NCI-H226 (cell line): ENCODE data around the gene ICOS.
A peak's percentile ranks its signal among the peaks of the same experiment; 100 is the strongest.
"Not testable (repeated sequence)": the region's sequence is repeated elsewhere in the genome, so short reads cannot be mapped to it uniquely, and the experiment has no call there.

ENCODE experiments used
- DNase-seq: peaks from one replicate; pipeline ENCODE4 v3.0.0-alpha.2; 2015

Gene ICOS

DNA sequence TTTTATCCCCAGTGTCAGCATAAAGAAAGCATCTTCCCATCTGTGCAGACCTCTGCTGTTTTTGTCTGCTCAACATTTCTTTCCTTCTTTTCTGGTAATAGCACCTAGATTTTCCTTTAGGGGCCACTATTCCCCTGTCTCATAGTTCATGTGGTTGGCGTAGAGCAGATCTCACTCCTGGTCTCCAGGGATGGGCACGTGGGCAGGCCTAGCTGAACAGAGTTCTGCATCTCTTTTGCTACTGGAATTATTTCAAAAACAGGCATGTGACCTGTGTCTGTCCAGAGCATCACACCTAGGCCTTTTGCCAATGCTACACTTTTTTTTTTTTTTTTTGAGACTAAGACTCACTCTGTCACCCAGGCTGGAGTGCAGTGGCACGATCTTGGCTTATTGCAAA is 17.7 kb upstream of the ICOS start:
- no peak for DNase-seq

DNA sequence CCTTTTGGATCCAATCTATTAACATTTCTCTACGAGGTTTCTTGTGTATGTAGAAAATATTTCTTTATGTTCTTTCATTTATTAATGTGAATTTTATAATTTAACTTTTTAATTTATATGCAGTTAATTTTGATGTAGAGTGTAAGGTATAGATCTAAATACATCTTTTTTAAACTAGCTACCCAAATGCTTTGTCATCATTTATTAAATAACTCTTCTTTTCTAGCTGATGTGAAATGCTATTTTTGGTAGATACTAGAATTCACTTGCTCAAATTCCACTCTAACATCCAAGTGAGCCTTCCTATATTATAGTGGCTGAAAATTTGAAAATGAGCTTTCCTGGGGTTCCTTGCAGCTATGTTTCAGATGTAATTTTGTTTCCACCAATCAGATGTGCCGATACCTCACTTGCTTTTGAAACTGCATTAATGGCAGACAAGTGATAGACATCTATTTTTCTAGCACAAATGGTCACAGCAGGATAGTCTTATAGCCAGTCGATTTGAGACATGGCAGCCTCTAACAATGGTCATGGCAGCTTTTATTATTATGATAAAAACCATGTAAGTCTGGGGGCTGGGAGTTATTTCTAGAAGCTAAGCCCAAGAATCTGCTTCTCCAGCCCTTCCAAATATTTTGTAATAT is 10.9 kb upstream of the ICOS start:
- no peak for DNase-seq

DNA sequence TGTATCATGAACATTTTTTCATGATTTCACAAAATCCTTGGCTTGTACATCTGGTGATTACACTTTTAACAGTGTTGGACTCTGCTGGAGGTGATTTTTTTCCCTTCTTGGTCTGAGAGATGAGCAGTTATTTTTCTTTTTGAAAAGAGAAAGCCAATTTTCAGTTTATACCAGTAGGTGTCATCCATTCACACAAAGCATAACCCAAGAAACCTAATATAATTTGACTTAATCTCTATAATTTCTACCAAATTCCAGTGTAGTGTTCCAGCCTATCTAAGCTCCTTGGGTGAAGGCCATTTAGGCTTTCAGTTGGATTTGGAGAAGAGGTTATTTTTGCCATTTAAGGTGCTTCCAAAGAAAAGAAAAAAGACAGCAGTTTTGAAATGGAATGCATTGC is 7.7 kb upstream of the ICOS start:
- no peak for DNase-seq

DNA sequence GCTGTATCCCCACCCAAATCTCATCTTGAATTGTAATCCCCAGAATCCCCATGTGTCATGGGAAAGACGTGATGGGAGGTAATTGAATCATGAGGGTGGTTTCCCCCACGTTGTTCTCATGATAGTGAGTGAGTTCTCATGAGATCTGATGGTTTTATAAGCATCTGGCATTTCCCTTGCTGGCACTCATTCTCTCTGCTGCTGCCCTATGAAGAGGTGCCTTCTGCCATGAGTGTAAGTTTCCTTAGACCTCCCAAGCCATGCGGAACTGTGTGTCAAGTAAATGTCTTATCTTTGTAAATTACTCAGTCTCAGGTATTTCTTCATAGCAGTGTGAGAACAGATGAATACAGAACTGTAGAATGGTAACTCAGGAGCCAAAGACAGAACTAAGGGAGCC is 5.3 kb upstream of the ICOS start:
- DNase-seq, result not testable (repeated sequence)

DNA sequence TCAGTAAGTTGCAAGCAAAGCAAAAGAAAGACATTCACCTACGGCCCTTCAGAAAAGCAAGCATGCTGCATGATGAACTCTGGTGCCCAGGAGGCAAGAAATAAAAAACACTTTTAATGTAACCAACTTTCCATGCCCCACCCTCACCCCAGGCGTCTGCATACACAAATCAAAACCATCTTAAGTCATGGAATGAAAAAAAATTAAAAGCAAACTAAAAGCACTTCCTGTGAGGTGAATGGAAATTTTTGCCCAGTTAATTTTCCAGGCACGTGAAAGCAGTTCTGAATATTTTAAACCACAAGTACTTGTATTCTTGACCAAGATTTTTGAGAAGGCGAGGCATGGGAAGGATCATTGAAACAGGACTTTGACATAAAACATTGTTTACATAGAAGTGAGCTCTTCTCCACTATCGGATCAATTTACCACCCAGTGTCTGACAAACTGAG is 2.5 kb upstream of the ICOS start:
- DNase-seq, result no peak

DNA sequence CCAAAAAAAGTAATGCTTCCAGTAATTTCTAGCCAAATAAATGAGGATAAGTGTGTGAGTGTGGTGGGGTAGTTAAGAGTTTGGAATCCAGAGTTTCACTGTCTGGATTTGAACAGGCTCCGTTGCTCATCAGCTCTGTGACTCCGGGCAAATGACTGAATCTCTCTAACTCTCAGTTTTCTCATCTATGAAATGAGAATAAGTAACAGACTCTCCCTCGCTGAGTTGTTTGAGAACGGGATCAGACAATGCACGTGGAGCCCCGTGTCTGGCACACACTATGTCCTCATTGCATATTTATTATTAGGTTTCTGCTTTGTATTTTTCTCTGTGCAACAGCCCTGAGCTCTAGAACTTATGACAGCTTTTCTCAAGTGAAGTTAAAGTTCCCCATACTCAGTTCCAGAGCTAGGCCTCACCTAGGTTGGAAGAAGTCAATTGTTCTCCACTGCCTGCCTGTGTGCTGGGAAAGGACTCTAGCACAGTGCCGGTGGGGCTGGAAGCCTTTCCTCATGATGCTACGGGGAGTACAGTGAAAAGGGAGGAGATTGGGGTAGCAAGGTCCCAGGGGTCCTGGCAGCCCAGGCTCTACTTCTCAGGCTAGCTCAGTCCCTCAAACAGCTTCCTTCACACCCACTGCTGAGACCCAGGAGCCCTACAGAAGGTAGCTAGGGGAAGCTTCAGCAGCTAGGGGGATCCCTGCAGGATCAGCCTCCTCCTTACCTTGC is 1.7 kb upstream of the ICOS start:
- no peak for DNase-seq

GRCh38 chr2:203935568-203935967 is 995 bp upstream of the ICOS start:
- no peak for DNase-seq

DNA sequence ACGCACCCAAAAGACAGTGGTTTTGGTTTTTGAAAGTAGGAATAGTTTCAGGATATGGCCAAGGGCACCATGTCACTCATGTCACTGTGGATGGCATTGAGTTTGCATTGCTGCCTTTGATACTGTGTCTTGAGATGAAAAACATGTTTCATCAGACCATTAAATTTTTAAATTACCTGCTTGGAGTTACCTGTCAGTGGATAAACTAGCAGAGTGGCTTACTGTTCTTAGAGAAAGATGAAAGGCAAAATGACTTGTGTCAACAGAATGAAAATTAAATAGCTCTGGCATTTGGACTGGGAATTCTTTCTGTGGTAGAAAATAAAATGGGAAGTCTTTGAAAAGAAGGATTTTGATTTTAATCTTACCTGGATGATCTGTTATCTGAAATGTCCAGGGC is 386 bp downstream of the ICOS start:
- DNase-seq, result no peak

DNA sequence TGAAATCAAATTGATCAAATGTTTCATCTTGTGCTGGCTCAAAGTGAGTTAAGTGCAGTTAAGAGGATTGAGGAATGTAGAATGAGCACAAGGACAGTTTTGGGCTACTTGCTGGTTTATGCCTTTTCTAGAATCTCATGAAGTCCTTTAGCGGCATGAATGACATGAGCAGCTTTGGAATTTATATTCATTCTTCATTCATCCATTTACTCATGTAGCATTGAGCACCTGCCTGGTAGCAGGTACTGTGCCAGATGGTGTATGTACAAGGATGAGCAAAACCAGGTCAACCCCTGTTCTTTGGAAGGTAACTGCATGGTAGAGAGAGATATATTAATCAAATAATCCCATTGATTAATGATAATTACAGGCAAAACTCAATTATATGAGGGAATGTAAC is 1.2 kb downstream of the ICOS start:
- DNase-seq, result no peak

DNA sequence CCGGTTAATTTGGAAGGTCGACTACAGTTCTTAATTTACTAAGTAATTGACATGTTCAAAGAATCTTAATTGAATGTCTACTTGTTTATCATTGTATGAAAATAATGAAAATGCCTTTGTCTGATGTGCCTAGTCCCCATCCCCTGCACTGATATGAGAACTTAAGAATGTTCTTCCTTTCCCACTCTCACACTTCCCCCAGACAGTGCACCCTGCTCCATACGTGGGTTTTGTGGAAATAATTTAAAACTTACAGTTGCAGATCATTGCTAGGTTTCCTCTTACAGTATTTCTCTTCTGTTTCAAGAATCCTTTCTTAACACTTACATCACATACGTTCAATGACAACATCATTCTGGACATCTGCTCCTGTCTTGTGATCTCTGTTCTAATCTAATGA is 3.5 kb downstream of the ICOS start:
- no peak for DNase-seq

GRCh38 chr2:203943493-203944382 is 7.2 kb downstream of the ICOS start:
- not testable (repeated sequence) for DNase-seq

- no peak for DNase-seq
Measured at GRCh38 chr2:203948733-203949132, 12.2 kb downstream of the ICOS start.

- peak; percentile 18 for DNase-seq
Measured at GRCh38 chr2:203949228-203949627, 12.7 kb downstream of the ICOS start.

DNA sequence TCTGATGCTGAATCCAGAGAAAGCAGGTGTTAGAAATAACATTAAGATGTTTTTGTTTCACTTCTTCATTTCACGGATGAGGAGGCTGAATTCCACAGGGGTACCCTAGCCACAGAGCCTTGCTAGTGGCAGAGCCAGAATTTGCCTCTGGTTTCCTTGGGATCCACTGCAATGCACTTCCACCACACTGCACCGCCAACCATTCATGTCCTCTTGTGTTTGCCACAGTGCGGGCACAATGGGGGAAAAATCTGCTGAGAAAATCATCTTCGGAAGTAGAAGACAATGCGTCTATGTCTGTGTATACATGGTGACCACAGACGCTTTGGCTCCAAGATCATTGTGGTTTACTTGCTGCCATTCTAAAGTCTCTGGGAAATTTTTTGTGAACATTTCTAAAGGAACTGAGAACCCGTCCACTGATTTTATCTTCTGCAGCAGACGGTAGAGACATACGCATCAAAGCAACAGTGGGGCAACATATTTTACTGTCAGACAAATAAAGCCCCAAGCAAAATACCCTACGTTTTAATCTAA is 14.9 kb downstream of the ICOS start:
- DNase-seq, result no peak

DNA sequence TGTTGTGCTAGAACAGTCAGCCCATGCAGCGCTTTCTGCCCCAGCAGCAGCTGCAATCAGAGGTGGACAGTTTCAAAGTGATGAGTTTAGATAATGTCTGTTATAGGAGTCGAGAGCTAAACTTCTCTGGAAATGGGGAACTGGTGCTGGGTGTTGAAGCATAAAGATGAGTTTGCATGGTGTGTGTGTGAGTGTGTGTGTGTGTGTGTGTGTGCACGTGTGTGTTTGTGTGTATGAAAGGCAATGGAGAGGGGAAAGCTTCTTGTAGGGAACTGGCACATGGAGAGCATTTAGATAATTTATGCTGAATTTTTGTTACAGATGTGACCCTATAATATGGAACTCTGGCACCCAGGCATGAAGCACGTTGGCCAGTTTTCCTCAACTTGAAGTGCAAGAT is 22.7 kb downstream of the ICOS start:
- DNase-seq, result no peak

GRCh38 chr2:203959672-203960071 is 23.1 kb downstream of the ICOS start:
- no peak for DNase-seq

GRCh38 chr2:203960811-203961210 is 24.2 kb downstream of the ICOS start:
- no peak for DNase-seq

DNA sequence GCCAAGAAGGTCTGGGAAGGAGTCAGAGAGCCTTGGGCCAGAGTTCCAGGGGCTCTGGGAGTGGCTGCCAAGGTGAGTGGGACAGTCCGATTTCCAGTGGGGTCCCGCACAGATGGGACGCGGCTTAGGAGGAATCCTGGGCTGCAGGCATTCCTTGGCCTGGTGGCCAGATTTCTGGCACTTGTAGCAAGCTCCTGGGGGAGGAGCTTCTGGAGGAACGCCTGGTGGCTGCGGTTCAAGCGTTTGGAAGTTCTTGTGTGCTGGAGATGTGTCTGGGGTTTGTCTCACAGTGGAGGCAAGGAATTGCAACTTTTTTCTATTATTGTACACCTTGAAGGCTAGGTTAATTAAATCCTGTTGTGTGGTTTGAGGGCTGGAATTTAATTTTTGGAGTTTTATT is 28.6 kb downstream of the ICOS start:
- DNase-seq, result not testable (repeated sequence)

DNA sequence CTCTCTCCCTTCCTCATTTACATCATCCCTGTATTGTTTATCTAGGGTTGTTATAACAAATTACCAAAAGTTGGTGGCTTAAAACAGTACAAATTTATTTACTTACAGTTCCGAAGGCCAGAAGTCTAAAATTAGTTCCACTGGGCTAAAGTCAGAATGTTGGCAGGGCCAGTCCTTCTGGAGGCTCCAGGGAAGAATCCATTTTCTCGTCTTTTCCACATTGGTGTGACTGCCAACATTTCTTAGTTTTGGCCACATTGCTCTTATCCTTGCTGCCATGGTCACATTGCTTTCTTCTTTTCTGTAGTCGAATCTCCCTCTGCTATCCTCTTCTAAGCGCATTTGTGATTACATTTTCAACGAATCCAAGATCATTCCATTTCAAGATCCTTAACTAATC is 34.7 kb downstream of the ICOS start:
- no peak for DNase-seq

GRCh38 chr2:203972066-203972465 is 35.5 kb downstream of the ICOS start:
- DNase-seq, result no peak

DNA sequence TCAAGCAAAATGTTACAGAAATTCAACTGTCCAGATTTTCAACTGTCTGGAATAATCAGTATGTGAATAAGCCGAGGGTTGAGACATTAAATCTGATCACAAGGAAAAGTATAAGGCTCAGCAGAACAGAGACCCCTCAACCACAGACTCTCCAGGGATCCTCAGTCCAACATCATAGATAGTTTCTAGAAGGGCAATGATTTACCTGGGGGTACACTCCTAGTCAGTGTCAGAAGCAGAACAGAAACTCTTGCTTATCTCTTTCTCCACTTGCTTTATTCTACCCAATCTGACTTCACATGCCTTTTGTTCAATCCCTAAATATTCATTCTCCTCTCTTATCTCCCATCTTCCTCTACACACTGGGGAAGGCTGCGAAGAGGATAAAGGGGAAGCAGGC is 36.4 kb downstream of the ICOS start:
- no peak for DNase-seq

DNA sequence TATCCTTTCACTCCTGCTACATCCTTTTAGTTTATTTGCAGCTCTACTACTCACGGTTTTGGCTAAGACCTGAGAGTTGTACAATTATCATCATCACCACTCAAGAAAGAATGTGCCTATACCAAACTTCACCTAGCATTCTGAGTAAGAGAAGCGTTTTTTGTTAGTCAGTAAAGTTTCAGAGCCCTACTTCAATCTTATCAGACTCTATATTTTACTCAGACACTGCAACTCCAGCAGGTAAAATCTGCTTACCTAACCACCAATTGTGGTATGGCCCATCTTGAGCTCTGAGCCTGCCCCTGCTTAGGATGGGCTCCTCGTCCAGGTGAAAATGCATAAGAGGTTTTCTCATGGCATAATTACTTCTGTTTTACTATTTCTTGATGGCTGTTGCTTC is 37.1 kb downstream of the ICOS start:
- no peak for DNase-seq

DNA sequence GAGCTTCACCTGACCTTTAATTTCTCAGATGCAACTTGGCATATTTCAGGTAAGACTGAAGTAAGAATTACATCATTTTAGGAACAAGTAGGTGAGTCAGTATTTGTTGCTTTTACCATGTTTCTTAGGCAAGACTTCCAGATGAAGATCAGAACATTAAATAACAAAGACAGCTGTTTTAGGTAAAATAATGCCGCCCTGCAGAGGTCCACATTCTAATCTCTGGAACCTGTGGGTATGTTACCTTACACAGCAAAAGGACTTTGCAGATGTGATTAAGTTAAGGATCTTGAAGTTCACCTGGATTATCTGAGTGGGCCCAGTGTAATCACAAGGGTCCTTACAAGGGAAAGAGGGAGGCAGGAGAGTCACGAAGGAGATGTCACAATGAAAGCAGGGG is 39.3 kb downstream of the ICOS start:
- no peak for DNase-seq

DNA sequence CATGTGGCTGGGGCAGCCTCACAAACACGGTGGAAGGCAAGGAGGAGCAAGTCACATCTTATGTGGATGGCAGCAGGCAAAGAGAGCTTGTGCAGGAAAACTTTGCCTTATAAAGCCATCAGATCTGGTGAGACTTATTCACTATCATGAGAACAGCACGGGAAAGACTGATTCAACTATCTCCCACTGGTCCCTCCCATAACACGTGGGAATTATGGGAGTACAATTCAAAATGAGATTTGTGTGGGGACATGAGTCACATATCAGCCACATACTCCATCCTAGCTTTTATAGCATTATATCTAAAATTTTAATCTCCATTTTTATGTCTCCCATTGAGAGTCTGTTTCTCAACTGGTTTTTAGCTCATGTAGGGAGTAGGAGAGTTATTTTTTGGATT is 45.7 kb downstream of the ICOS start:
- no peak for DNase-seq
